ENCODE data around the gene ZNF81. TPM values are rescaled to one million over a fixed set of nuclear protein-coding genes. Genes with fewer than 3 reads are reported as not detected.

The ZNF81 gene
- total and polyA plus RNA-seq, 2 of the 13 experiments (the other 11 are each of a cell fraction or from before 2014, with no cell fraction given), result 1.4 to 3.2 TPM

- no peak overlapping the region for H3K4me2 ChIP-seq (ENCODE audit: low read depth, low read length)
- BruUV-seq (replicated peaks), result no TSS peak
- FAIRE-seq (no peak), ATAC-seq (no peak), DNase-seq (ENCODE audit: low spot score) (no peak)
- H3K9ac ChIP-seq (ENCODE audit: insufficient read depth, low read depth, low read length), result no peak overlapping the region
- POLR2A ChIA-PET, result no interaction called here
- intact Hi-C loops (cut with micrococcal nuclease; ENCODE audit: unreplicated experiment) (no loop called here), in situ Hi-C loops (cut with HindIII; ENCODE audit: extremely low pct_ligation_motif_present, low pct_unique_long_range_greater_than_20kb) (no loop called here)
- WGBS (ENCODE audit: low lambda C conversion rate), result 68% methylated on average over 4 of the region's 4 CpGs
- no peaks in the 10 kb centered on the region for H4K20me1 ChIP-seq (ENCODE audit: insufficient read depth, low read length)
- no peak overlapping the region for H3K4me3 ChIP-seq (replicated peaks in 1 of 3; ENCODE audit: insufficient read depth in 1 of 3, low read depth in 2 of 3, low read length in 3 of 3)
- no peaks in the 10 kb centered on the region for H3K4me1 ChIP-seq (ENCODE audit: insufficient read depth, low read length)
- H3K36me3 ChIP-seq (replicated peaks in 1 of 2; ENCODE audit: control insufficient read depth in 1 of 2, insufficient read depth in 2 of 2, low read length in 2 of 2), result no peaks in the 10 kb centered on the region
- H3K9me3 ChIP-seq (ENCODE audit: low read length), result no peaks in the 10 kb centered on the region
- H3K27ac ChIP-seq (ENCODE audit: extremely low read length, insufficient read depth, low read length), result no peak overlapping the region
- H2AFZ ChIP-seq (ENCODE audit: low read length), result no peak overlapping the region
- H3K27me3 ChIP-seq (ENCODE audit: control insufficient read depth in 1 of 2, insufficient read depth in 2 of 2, low read length in 2 of 2), result no peaks in the 10 kb centered on the region
- CTCF ChIA-PET (ENCODE audit: low intra/inter-chr PET ratio, low total read pairs), result no interaction called here
- no peaks in the 10 kb centered on the region for H3K79me2 ChIP-seq (ENCODE audit: insufficient read depth, low read length)
- TF ChIP-seq TFDP2 (CRISPR knock-in tag; IDR thresholded peaks at IDR 0.05) (no peak), ATF3 (CRISPR knock-in tag; IDR thresholded peaks at IDR 0.05) (no peak), ZBTB26 (CRISPR knock-in tag; IDR thresholded peaks at IDR 0.05; ENCODE audit: borderline replicate concordance) (no peak), TEAD3 (CRISPR knock-in tag; optimal IDR thresholded peaks at IDR 0.05; ENCODE audit: borderline replicate concordance) (no peak), ZNF296 (CRISPR knock-in tag; conservative IDR thresholded peaks at IDR 0.05) (no peak), NFAT5 (CRISPR knock-in tag; IDR thresholded peaks at IDR 0.05) (no peak), ZNF557 (CRISPR knock-in tag; IDR thresholded peaks at IDR 0.05) (no peak)
These were observed 103.7 kb downstream of the ZNF81 start for GRCh38 chrX:47940448-47940847.
